Loucy (cell line): ENCODE measurements around the gene P2RX7.

ENCODE experiments used
- CTCF ChIP-seq: fragments of 200-600 bp; sonication (generic); conservative IDR thresholded peaks from 2 replicates; pipeline ENCODE4 v1.5.1; 2014; ENCODE audit warnings: mild to moderate bottlenecking, antibody characterized with exemption, low read length
- EZH2phosphoT487 ChIP-seq: fragments of 200-600 bp; IDR thresholded peaks from 2 replicates; pipeline ENCODE4 v1.6.1; 2018; ENCODE audit warnings: antibody characterized with exemption, mild to moderate bottlenecking, moderate library complexity, borderline replicate concordance

- no peak for TF ChIP-seq CTCF
- TF ChIP-seq EZH2phosphoT487, result no peak
Measured at GRCh38 chr12:121115530-121115929, 17.1 kb upstream of the P2RX7 start.
